ENCODE data around the gene ASH1L. TPM values are rescaled to one million over a fixed set of nuclear protein-coding genes. Genes with fewer than 3 reads are reported as not detected.

ASH1L gene
- total RNA-seq, 1 donor from 2014 or later = 43.7 TPM

- no peak for DNase-seq (ENCODE audit: extremely low spot score, unreplicated experiment)
- no peaks in the 10 kb centered on the region for H3K27me3 Mint-ChIP-seq
- H3K27ac Mint-ChIP-seq = peak overlapping the region; percentile 3
- peaks cover 17% of the 10 kb centered on the region for H3K36me3 Mint-ChIP-seq
- TF ChIP-seq, protein P1, sequence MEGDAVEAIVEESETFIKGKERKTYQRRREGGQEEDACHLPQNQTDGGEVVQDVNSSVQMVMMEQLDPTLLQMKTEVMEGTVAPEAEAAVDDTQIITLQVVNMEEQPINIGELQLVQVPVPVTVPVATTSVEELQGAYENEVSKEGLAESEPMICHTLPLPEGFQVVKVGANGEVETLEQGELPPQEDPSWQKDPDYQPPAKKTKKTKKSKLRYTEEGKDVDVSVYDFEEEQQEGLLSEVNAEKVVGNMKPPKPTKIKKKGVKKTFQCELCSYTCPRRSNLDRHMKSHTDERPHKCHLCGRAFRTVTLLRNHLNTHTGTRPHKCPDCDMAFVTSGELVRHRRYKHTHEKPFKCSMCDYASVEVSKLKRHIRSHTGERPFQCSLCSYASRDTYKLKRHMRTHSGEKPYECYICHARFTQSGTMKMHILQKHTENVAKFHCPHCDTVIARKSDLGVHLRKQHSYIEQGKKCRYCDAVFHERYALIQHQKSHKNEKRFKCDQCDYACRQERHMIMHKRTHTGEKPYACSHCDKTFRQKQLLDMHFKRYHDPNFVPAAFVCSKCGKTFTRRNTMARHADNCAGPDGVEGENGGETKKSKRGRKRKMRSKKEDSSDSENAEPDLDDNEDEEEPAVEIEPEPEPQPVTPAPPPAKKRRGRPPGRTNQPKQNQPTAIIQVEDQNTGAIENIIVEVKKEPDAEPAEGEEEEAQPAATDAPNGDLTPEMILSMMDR (conservative IDR thresholded peaks at IDR 0.05) = no peak
- H3K9me3 Mint-ChIP-seq = no peaks in the 10 kb centered on the region
- peak overlapping the region; percentile 6 for H3K4me3 Mint-ChIP-seq
- H3K4me1 Mint-ChIP-seq (ENCODE audit: unreplicated experiment) = peaks cover 12% of the 10 kb centered on the region
Observed at GRCh38 chr1:155313261-155313660, 249.3 kb downstream of the ASH1L start.

DNA sequence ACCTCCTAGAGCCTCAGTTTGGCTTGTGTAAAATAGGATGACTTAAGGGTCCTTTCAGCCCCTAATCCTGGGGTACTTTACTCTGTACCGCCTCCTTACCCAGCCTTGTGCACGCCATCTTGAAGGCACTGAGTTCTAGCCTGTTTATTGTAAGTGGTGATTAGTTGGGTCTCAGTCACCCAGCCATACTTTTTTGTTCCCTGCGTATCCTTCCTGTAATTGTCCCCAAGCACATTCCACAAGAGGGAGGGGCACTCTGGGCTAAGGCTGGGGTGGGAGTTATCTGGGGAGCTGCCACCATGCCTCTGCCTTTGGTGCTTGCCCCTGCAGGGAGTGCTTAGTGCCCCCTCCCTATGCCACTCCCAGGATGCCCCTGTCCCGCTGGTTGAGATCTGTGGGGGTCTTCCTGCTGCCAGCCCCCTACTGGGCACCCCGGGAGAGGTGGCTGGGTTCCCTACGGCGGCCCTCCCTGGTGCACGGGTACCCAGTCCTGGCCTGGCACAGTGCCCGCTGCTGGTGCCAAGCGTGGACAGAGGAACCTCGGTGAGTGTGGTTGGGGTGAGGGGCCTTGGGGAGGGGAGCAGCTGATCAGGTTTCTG lies 253.1 kb downstream of the ASH1L start:
- TF ChIP-seq, protein P1 (conservative IDR thresholded peaks at IDR 0.05) = no peak
- H3K27me3 Mint-ChIP-seq = no peaks in the 10 kb centered on the region
- DNase-seq (ENCODE audit: extremely low spot score, unreplicated experiment) = no peak
- peaks cover 17% of the 10 kb centered on the region for H3K36me3 Mint-ChIP-seq
- H3K9me3 Mint-ChIP-seq = no peaks in the 10 kb centered on the region
- peaks cover 12% of the 10 kb centered on the region for H3K4me1 Mint-ChIP-seq (ENCODE audit: unreplicated experiment)
- H3K4me3 Mint-ChIP-seq = peak overlapping the region; percentile 99
- peak overlapping the region; percentile 94 for H3K27ac Mint-ChIP-seq

DNA sequence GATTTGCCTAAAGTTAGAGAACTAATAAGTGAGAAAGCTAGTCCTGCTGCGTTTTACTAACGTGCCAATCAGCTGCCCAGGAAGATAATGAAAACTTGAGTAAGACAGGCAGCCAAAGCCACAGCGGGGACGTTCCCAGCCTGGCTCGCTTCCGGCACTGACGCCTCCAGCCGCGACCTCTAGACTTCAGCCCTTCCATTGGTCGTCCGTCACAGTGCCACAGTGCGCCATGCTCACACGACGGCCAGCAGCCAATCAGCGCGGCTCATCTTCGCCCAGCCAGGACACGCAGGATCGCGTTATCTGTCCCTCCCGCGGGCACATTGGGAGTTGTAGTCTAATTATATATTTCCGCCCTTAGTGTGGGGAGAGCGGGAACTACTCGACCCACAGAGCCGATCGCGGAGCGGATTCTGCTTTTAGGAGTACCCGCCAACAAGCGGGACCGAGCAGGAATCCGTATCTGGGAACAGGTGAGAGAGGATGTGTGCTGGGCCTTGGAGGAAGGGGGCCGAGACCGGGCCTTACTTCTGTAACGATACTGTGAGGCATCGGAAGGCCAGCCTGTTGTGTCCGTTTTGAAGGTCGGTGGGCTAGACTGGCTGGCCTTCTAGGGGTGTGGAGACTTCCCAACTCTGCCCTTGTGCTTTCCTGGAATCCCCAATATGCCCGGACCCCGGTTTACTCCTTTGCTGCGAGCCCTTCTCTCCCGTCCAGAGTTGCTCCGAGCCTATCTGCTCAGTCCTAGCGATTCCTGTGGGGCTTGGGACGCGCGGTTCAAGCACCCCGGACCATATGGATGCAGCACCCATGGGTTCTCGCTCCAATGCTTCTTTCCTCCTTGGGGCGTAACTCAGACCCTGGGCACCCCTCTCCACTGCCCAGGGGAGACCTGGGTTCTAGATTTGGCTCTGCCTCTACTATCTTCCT lies 253.8 kb downstream of the ASH1L start, which contains the start of gene FDPS:
FDPS (plus strand) TSS at position 374 of the 930 bp plus-strand sequence. CDS start 924 bp downstream, outside the sequence.
- TF ChIP-seq, protein P1 (conservative IDR thresholded peaks at IDR 0.05) = no peak
- DNase-seq (ENCODE audit: extremely low spot score, unreplicated experiment) = peak; percentile 93
- H3K4me1 Mint-ChIP-seq (ENCODE audit: unreplicated experiment) = peaks cover 12% of the 10 kb centered on the region
- H3K4me3 Mint-ChIP-seq = peak within 1 kb of the TSS; percentile 99
- peak within 1 kb of the TSS; percentile 94 for H3K27ac Mint-ChIP-seq
- no peaks in the 10 kb centered on the region for H3K9me3 Mint-ChIP-seq
- peaks cover 17% of the 10 kb centered on the region for H3K36me3 Mint-ChIP-seq
- no peaks in the 10 kb centered on the region for H3K27me3 Mint-ChIP-seq

DNA sequence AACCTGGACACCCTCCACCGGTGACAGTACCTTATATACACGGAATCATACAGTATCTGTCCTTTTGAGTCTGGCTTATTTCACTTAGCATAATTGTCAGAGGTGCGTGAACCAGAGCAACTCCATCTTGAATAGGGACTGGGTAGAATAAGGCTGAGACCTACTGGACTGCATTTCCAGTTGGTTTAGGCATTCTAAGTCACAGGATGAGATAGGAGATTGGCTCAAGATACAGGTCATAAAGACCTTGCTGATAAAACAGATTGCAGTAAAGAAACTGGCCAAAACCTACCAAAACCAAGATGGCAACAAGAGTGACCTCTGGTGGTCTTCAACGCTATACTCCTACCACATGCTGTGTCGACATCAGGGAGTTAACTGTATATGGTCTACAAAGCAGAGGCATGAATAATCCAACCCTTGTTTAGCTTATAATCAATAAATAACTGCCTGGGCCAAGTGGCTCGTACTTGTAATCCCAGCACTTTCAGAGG lies 255.3 kb downstream of the ASH1L start:
- no peak for DNase-seq (ENCODE audit: extremely low spot score, unreplicated experiment)
- Mint-ChIP-seq H3K4me1 (ENCODE audit: unreplicated experiment) (peaks cover 12% of the 10 kb centered on the region), H3K36me3 (peaks cover 10% of the 10 kb centered on the region), H3K27ac (peak overlapping the region; percentile 69), H3K27me3 (no peaks in the 10 kb centered on the region), H3K9me3 (no peaks in the 10 kb centered on the region), H3K4me3 (peak overlapping the region; percentile 70)
- TF ChIP-seq, protein P1 (conservative IDR thresholded peaks at IDR 0.05) = peak; percentile 64

GRCh38 chr1:155305881-155306391 lies 256.7 kb downstream of the ASH1L start:
- TF ChIP-seq, protein P1 (conservative IDR thresholded peaks at IDR 0.05) = no peak
- Mint-ChIP-seq H3K4me1 (ENCODE audit: unreplicated experiment) (peaks cover 12% of the 10 kb centered on the region), H3K9me3 (no peaks in the 10 kb centered on the region), H3K27ac (peak overlapping the region; percentile 68), H3K4me3 (peak overlapping the region; percentile 51), H3K27me3 (no peaks in the 10 kb centered on the region), H3K36me3 (peaks cover 3% of the 10 kb centered on the region)
- DNase-seq (ENCODE audit: extremely low spot score, unreplicated experiment) = no peak
